Suprapubic skin (tissue), 4 donors: ENCODE data around the gene HIBCH.

Experiments used
- EP300 ChIP-seq: sonication (generic); formaldehyde crosslinking; IDR thresholded peaks from one replicate; pipeline ENCODE4 v1.6.1; 2017; ENCODE audit warnings: antibody characterized with exemption
- POLR2A ChIP-seq, 2 donors: fragments of 450-650 bp; IDR thresholded peaks; one replicate each; pipeline ENCODE4 v1.6.1; 2017; ENCODE audit warnings: antibody characterized with exemption in 2 of 2, mild to moderate bottlenecking in 2 of 2, moderate library complexity in 2 of 2
- POLR2AphosphoS5 ChIP-seq, 3 donors: sonication (generic); formaldehyde crosslinking; IDR thresholded peaks; one replicate each; pipeline ENCODE4 v1.6.1; 2017; ENCODE audit warnings: antibody characterized with exemption in 3 of 3
- TF ChIP-seq, protein P1 (sequence below), 2 donors: fragments of 200-600 bp in 1 of 2; fragments of 450-650 bp in 1 of 2; sonication (generic) in 1 of 2; IDR thresholded peaks; one replicate each; pipeline ENCODE4 v1.5.1; 2016 to 2019; ENCODE audit warnings: antibody characterized with exemption in 2 of 2, mild to moderate bottlenecking in 1 of 2, moderate library complexity in 1 of 2

DNA sequence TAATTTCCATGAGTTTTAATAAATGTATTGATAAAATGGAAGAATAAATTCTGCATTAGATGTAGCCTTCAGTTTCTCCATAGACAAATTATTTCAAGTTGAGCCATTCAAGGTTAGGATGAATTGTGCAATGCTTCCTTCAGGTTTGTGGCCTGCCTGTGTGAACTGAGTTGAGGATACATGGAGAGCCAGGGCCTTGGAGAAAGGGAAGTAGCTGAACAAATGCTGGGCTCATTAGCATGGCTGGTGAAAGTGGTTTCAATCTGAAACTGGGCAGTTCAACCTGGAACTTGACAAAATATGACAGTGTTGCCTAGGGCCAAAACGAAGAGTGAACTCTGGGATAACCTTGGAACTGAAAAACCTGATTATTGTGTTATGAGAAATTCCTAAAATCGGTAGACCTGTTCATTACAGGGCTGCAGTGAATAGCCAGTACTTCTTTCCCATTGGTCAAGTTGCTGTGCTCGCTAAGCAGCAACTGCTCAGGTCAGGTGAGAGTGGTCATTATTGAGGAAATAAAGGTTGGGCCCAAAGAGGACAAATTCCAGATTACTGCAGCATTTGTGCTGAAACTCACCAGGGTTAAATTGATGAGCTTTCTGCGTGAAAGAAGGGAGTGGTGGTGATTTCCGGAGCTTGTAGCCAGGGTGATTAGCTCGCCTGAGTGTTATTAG is 36.5 kb upstream of the HIBCH start:
- TF ChIP-seq, protein P1, sequence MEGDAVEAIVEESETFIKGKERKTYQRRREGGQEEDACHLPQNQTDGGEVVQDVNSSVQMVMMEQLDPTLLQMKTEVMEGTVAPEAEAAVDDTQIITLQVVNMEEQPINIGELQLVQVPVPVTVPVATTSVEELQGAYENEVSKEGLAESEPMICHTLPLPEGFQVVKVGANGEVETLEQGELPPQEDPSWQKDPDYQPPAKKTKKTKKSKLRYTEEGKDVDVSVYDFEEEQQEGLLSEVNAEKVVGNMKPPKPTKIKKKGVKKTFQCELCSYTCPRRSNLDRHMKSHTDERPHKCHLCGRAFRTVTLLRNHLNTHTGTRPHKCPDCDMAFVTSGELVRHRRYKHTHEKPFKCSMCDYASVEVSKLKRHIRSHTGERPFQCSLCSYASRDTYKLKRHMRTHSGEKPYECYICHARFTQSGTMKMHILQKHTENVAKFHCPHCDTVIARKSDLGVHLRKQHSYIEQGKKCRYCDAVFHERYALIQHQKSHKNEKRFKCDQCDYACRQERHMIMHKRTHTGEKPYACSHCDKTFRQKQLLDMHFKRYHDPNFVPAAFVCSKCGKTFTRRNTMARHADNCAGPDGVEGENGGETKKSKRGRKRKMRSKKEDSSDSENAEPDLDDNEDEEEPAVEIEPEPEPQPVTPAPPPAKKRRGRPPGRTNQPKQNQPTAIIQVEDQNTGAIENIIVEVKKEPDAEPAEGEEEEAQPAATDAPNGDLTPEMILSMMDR (IDR thresholded peaks at IDR 0.05) = no peak
- TF ChIP-seq POLR2A (IDR thresholded peaks at IDR 0.05) = no peak
- no peak for TF ChIP-seq POLR2AphosphoS5 (IDR thresholded peaks at IDR 0.05)
- TF ChIP-seq EP300 = no peak
